Stimulated activated CD4-positive, alpha-beta T cell treated with anti-CD3 and anti-CD28 coated beads, Interleukin-2, amount 100 ng/mL, for 48 hours (primary cell): ENCODE results near the gene CCDC187.
"Not testable (repeated sequence)": the region's sequence is repeated elsewhere in the genome, so short reads cannot be mapped to it uniquely, and the experiment has no call there.

Experiments
- DNase-seq, 2 donors: peaks; one replicate each; pipeline ENCODE4 v3.0.0-alpha.2; 2020

CCDC187 gene

GRCh38 chr9:136282272-136282861 is 21.5 kb downstream of the CCDC187 start:
- no peak for DNase-seq

- DNase-seq: no peak
Observed at GRCh38 chr9:136281421-136282271, 22.2 kb downstream of the CCDC187 start.

GRCh38 chr9:136280535-136281315 is 23.2 kb downstream of the CCDC187 start:
- no peak for DNase-seq

- DNase-seq: no peak
Observed at GRCh38 chr9:136279471-136279870, 24.4 kb downstream of the CCDC187 start.

- DNase-seq: no peak
Observed at GRCh38 chr9:136278894-136279293, 25.0 kb downstream of the CCDC187 start.

- DNase-seq: no peak
Observed at GRCh38 chr9:136278221-136278620, 25.7 kb downstream of the CCDC187 start.

- DNase-seq: no peak
Observed at GRCh38 chr9:136277746-136278145, 26.1 kb downstream of the CCDC187 start.

- no peak for DNase-seq
Observed at GRCh38 chr9:136276716-136277115, 27.2 kb downstream of the CCDC187 start.

- no peak for DNase-seq
Observed at GRCh38 chr9:136275655-136276429, 28.1 kb downstream of the CCDC187 start.

GRCh38 chr9:136274786-136275654 is 28.9 kb downstream of the CCDC187 start:
- DNase-seq: no peak

- no peak for DNase-seq
Observed at GRCh38 chr9:136273921-136274785, 29.7 kb downstream of the CCDC187 start.

- no peak for DNase-seq
Observed at GRCh38 chr9:136273244-136273865, 30.5 kb downstream of the CCDC187 start.

- DNase-seq: no peak
Observed at GRCh38 chr9:136270173-136270705, 33.7 kb downstream of the CCDC187 start.

- DNase-seq: no peak
Observed at GRCh38 chr9:136268735-136269134, 35.2 kb downstream of the CCDC187 start.

GRCh38 chr9:136268318-136268717 is 35.6 kb downstream of the CCDC187 start:
- no peak for DNase-seq

- DNase-seq: peak; percentile 78 to 87
Observed at GRCh38 chr9:136267261-136268111, 36.4 kb downstream of the CCDC187 start.

GRCh38 chr9:136266641-136267040 is 37.3 kb downstream of the CCDC187 start:
- not testable (repeated sequence) for DNase-seq

GRCh38 chr9:136265561-136266355 is 38.1 kb downstream of the CCDC187 start:
- no peak for DNase-seq
